Measurements from ENCODE around the gene STK32B. TPM values are rescaled to one million over a fixed set of nuclear protein-coding genes. Genes with fewer than 3 reads are reported as not detected.

STK32B gene
- total and polyA plus RNA-seq, 2 of the 4 experiments (the other 2 are of a cell fraction) = 5.5 to 6.3 TPM

GRCh38 chr4:5204781-5205180 is 153.5 kb downstream of the STK32B start:
- no peak overlapping the region for H2BK15ac ChIP-seq (ENCODE audit: low read depth, low read length)
- no peaks in the 10 kb centered on the region for H4K20me1 ChIP-seq (ENCODE audit: insufficient read depth, low read length)
- no peaks in the 10 kb centered on the region for H3K9me3 ChIP-seq (ENCODE audit: control insufficient read depth, insufficient read depth, low read length)
- no peak overlapping the region for H3K4me3 ChIP-seq (ENCODE audit: insufficient read depth, low read depth, low read length)
- WGBS, 2 experiments (ENCODE audit: extremely low coverage in 2 of 2, insufficient read length in 1 of 2) = no CpG with 5 or more reads among the region's 2 CpGs
- H3K27ac ChIP-seq (ENCODE audit: insufficient read depth, low read length) = no peak overlapping the region
- intact Hi-C loops (cut with micrococcal nuclease) (no loop called here), dilution Hi-C loops (cut with HindIII; ENCODE audit: low sequenced_read_pairs, unreplicated experiment) (no loop called here), in situ Hi-C loops (cut with MboI; ENCODE audit: low sequenced_read_pairs) (no loop called here)
- no peak overlapping the region for H3K23ac ChIP-seq (ENCODE audit: low read depth, low read length)
- no peak overlapping the region for H3K4me2 ChIP-seq (ENCODE audit: low read depth, low read length)
- H3K14ac ChIP-seq (replicated peaks; ENCODE audit: low read depth, low read length) = no peak overlapping the region
- no peak for ATAC-seq (ENCODE audit: low read depth)
- no peak overlapping the region for H4K5ac ChIP-seq (ENCODE audit: low read depth, low read length)
- H3K27me3 ChIP-seq (ENCODE audit: control insufficient read depth, insufficient read depth, low read length) = no peaks in the 10 kb centered on the region
- H3K4me1 ChIP-seq (ENCODE audit: control insufficient read depth, insufficient read depth, low read length) = peaks cover 3% of the 10 kb centered on the region
- peaks cover 7% of the 10 kb centered on the region for H3K9me1 ChIP-seq (ENCODE audit: insufficient read depth, low read length)
- ChIA-PET POLR2A (ENCODE audit: unreplicated experiment) (no interaction called here), CTCF (no interaction called here)
- peak overlapping the region; percentile 56 for H3K4ac ChIP-seq (ENCODE audit: low read depth, low read length)
- BruUV-seq (replicated peaks) = no TSS peak
- peak overlapping the region; percentile 54; the same call in 1 of the 2 replicates for H2BK20ac ChIP-seq (ENCODE audit: low read depth, low read length)
- H2AFZ ChIP-seq (replicated peaks; ENCODE audit: low read length, poor library complexity) = no peak overlapping the region
- no peak for DNase-seq
- no peak overlapping the region for H2BK5ac ChIP-seq (ENCODE audit: low read depth, low read length, poor library complexity, severe bottlenecking)
- H3K56ac ChIP-seq (ENCODE audit: extremely low read depth, insufficient read depth, low read length) = no peak overlapping the region
- H3K36me3 ChIP-seq (ENCODE audit: control insufficient read depth, insufficient read depth, low read length) = no peaks in the 10 kb centered on the region
- H4K8ac ChIP-seq (ENCODE audit: low read depth in 2 of 2, low read length in 2 of 2) = no peak overlapping the region; a peak in 1 of 4 replicates
- no peak overlapping the region for H3K18ac ChIP-seq (ENCODE audit: low read depth, low read length)
- no peak overlapping the region for H2BK120ac ChIP-seq (ENCODE audit: low read depth, low read length)
- H3K9ac ChIP-seq (ENCODE audit: low read depth, low read length) = no peak overlapping the region
- 0 out of 4 replicates have a peak, but pooled peaks cover 2 to 6% of the 10 kb centered on the region in 2 experiments for H3K79me1 ChIP-seq (ENCODE audit: low read depth in 1 of 2, low read length in 2 of 2)
- H4K91ac ChIP-seq (ENCODE audit: insufficient read depth, low read depth, low read length) = no peak overlapping the region
- H2AK5ac ChIP-seq (ENCODE audit: low read depth, low read length) = peak overlapping the region; percentile 54; the same call in 1 of the 2 replicates
- H2AK9ac ChIP-seq (replicated peaks; ENCODE audit: low read depth, low read length, poor library complexity) = no peak overlapping the region
- TF ChIP-seq BHLHE40 (IDR thresholded peaks at IDR 0.05; ENCODE audit: low read depth, low read length) (no peak), SMC3 (IDR thresholded peaks at IDR 0.05; ENCODE audit: low read depth, low read length) (no peak), CHD1 (IDR thresholded peaks at IDR 0.05; ENCODE audit: low read depth, low read length) (no peak), NFE2L2 (IDR thresholded peaks at IDR 0.05; ENCODE audit: low read depth, low read length) (no peak), RFX5 (IDR thresholded peaks at IDR 0.05; ENCODE audit: low read depth, low read length) (no peak), MAFK (IDR thresholded peaks at IDR 0.05; ENCODE audit: low read depth, low read length) (no peak), RCOR1 (IDR thresholded peaks at IDR 0.05; ENCODE audit: insufficient replicate concordance, low read length) (no peak), FOS (IDR thresholded peaks at IDR 0.05; ENCODE audit: low read depth, low read length) (no peak), POLR2A (IDR thresholded peaks at IDR 0.05; ENCODE audit: low read depth, low read length) (no peak), MAZ (IDR thresholded peaks at IDR 0.05; ENCODE audit: borderline replicate concordance, low read depth, low read length) (no peak), ELK1 (IDR thresholded peaks at IDR 0.05; ENCODE audit: borderline replicate concordance, low read depth, low read length) (no peak), CEBPB (IDR thresholded peaks at IDR 0.05; ENCODE audit: low read depth, low read length) (no peak), USF2 (IDR thresholded peaks at IDR 0.05; ENCODE audit: low read depth, low read length) (no peak), RAD21 (IDR thresholded peaks at IDR 0.05; ENCODE audit: low read length) (no peak), CTCF (conservative IDR thresholded peaks at IDR 0.05; ENCODE audit: low read depth, low read length) (no peak), MXI1 (IDR thresholded peaks at IDR 0.05; ENCODE audit: borderline replicate concordance, low read depth, low read length) (no peak)
